ENCODE data around the gene SELENOV. TPM values are rescaled to one million over a fixed set of nuclear protein-coding genes. Genes with fewer than 3 reads are reported as not detected.

The SELENOV gene
- total and polyA plus RNA-seq, 9 of the 15 experiments (the other 6 are each of a cell fraction or from before 2014, with no cell fraction given) = 0.04 to 0.09 (median 0.06) TPM; not detected in 4

DNA sequence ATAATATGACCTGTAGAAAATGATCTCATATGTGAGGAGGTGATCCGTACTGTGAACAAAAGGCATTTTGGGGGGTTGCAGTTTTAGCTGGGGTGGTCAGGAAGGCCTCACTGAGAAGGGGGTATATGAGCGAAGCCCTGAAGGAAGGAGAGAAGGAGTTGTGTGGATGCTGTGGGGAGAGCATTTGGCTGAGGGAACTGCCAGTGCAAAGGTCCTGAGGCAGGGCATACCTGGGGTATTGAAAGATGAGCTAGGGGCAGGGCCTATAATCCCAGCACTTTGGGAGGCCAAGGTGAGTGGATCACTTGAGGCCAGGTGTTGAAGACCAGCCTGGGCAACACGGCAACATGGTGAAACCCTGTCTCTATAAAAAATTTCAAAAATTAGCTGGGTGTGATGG is 2.5 kb downstream of the SELENOV start:
- FAIRE-seq (no peak), DNase-seq (ENCODE audit: extremely low read depth in 1 of 4, low spot score in 3 of 4) (no peak), ATAC-seq (no peak)
- Histone ChIP-seq H3K4me2 (ENCODE audit: insufficient read depth, low read length) (no peak overlapping the region), H3K36me3 (ENCODE audit: control insufficient read depth, insufficient read depth, low read length) (no peaks in the 10 kb centered on the region), H3K4me1 (replicated peaks in 1 of 2; ENCODE audit: control insufficient read depth in 2 of 2, insufficient read depth in 2 of 2, low read length in 2 of 2) (peaks cover 21 to 32% of the 10 kb centered on the region in 2 experiments; a peak in 4 of 5 replicates), H2AFZ (ENCODE audit: low read depth, low read length) (no peak overlapping the region), H3K4me3 (no peak overlapping the region), H3K27me3 (ENCODE audit: control insufficient read depth in 2 of 2, insufficient read depth in 2 of 2, low read length in 2 of 2) (peaks cover 4 to 19% of the 10 kb centered on the region in 2 experiments; a peak in 4 of 5 replicates), H3K9ac (ENCODE audit: insufficient read depth in 1 of 2, low read depth in 2 of 2, low read length in 2 of 2) (no peak overlapping the region), H4K20me1 (replicated peaks; ENCODE audit: control insufficient read depth, insufficient read depth, low read length) (no peaks in the 10 kb centered on the region), H3K9me1 (ENCODE audit: control insufficient read depth, insufficient read depth, low read length) (no peaks in the 10 kb centered on the region), H3K9me3 (replicated peaks; ENCODE audit: control insufficient read depth, insufficient read depth, low read depth, low read length) (no peaks in the 10 kb centered on the region), H3K27ac (ENCODE audit: extremely low read depth, low read depth, low read length) (no peak overlapping the region), H3K79me2 (ENCODE audit: control insufficient read depth, insufficient read depth, low read length) (no peaks in the 10 kb centered on the region)
- intact Hi-C loops (cut with micrococcal nuclease) = no loop called here
- ChIA-PET CTCF (ENCODE audit: low intra/inter-chr PET ratio) (no interaction called here), POLR2A (interaction anchor here (0.5 to 0.9 kb wide), 2 partner anchors 29 to 81 kb away, joined by 3 read pairs; partner anchors contain the start of gene RPS16)
- peak; percentile 90 for TF ChIP-seq BCOR (IDR thresholded peaks at IDR 0.05)
- TF ChIP-seq RCOR1 (IDR thresholded peaks at IDR 0.05; ENCODE audit: borderline replicate concordance in 1 of 2, low read depth in 2 of 2, low read length in 2 of 2) = 0 out of 4 replicates have a peak, but pooled peaks of 1 of the 2 experiments have one; percentile 14
- no peak for TF ChIP-seq OTX1 (CRISPR knock-in tag; IDR thresholded peaks at IDR 0.05)
- TF ChIP-seq, protein P1, sequence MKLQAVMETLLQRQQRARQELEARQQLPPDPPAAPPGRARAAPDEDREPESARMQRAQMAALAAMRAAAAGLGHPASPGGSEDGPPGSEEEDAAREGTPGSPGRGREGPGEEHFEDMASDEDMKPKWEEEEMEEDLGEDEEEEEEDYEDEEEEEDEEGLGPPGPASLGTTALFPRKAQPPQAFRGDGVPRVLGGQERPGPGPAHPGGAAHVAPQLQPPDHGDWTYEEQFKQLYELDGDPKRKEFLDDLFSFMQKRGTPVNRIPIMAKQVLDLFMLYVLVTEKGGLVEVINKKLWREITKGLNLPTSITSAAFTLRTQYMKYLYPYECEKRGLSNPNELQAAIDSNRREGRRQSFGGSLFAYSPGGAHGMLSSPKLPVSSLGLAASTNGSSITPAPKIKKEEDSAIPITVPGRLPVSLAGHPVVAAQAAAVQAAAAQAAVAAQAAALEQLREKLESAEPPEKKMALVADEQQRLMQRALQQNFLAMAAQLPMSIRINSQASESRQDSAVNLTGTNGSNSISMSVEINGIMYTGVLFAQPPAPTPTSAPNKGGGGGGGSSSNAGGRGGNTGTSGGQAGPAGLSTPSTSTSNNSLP (IDR thresholded peaks at IDR 0.05; ENCODE audit: borderline replicate concordance, low read depth, low read length) = no peak
- no peak for TF ChIP-seq NFRKB (IDR thresholded peaks at IDR 0.05; ENCODE audit: low read depth)
- TF ChIP-seq ESRRB (CRISPR knock-in tag; IDR thresholded peaks at IDR 0.05; ENCODE audit: borderline replicate concordance) = no peak
- no peak for TF ChIP-seq JUN (IDR thresholded peaks at IDR 0.05; ENCODE audit: borderline replicate concordance, low read depth, low read length)
- TF ChIP-seq JUN (CRISPR knock-in tag; IDR thresholded peaks at IDR 0.05; ENCODE audit: borderline replicate concordance) = no peak
- TF ChIP-seq, protein P2, sequence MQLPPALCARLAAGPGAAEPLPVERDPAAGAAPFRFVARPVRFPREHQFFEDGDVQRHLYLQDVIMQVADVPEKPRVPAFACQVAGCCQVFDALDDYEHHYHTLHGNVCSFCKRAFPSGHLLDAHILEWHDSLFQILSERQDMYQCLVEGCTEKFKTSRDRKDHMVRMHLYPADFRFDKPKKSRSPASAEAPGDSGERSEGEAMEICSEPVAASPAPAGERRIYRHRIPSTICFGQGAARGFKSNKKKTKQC (CRISPR knock-in tag; IDR thresholded peaks at IDR 0.05) = no peak
- peak; percentile 77 for TF ChIP-seq RBM25 (IDR thresholded peaks at IDR 0.05; ENCODE audit: low read depth, low read length, severe bottlenecking)
- TF ChIP-seq KDM1A (IDR thresholded peaks at IDR 0.05) = peak; percentile 53 to 68; a peak in 3 of 4 replicates
- BruUV-seq (replicated peaks) = no TSS peak
- WGBS (ENCODE audit: insufficient coverage, low coverage, missing lambda C conversion rate) = 61% methylated on average over 3 of the region's 3 CpGs
- in situ Hi-C loops (cut with MboI) = no loop called here

All from K562 (cell line).